A673 (cell line): ENCODE measurements around the gene USP19. TPM values are rescaled to one million over a fixed set of nuclear protein-coding genes. Genes with fewer than 3 reads are reported as not detected.

Experiments used
- BruUV-seq: library from RNA; stranded (reverse); fragments of 400-500 nt; replicated peaks from 2 replicates; lab custom pipeline; 2021; lab: Mats Ljungman, UMichigan
- CTCF ChIA-PET: fragments of 300-600 bp; sonication (Branson Sonifier 250); formaldehyde crosslinking; loops from one replicate; lab custom pipeline; 2022; ENCODE audit warnings: antibody characterized with exemption; lab: Charles Lee
- POLR2A ChIA-PET: fragments of 300-600 bp; sonication (Branson Sonifier 250); formaldehyde crosslinking; loops from one replicate; lab custom pipeline; 2022; ENCODE audit warnings: antibody characterized with exemption; ENCODE audit not compliant: low non-redundant PET; lab: Charles Lee
- DNase-seq: peaks from one replicate; pipeline ENCODE4 v3.0.0-alpha.2; 2015; ENCODE audit warnings: low spot score
- H3K27ac ChIP-seq: fragments of 200-600 bp; sonication (generic); 2 replicates; pipeline ENCODE4 v1.5.1; 2016; ENCODE audit warnings: mixed run types, low read depth, mild to moderate bottlenecking, mixed read lengths, antibody characterized with exemption, low read length; ENCODE audit not compliant: poor library complexity, severe bottlenecking
- H3K27me3 ChIP-seq: fragments of 200-600 bp; sonication (generic); replicated peaks from 2 replicates; pipeline ENCODE4 v1.6.1; 2017; ENCODE audit warnings: mixed run types, low read depth, mild to moderate bottlenecking, mixed read lengths, antibody characterized with exemption, low read length; ENCODE audit not compliant: insufficient read depth, poor library complexity
- H3K36me3 ChIP-seq: fragments of 200-600 bp; sonication (generic); 2 replicates; pipeline ENCODE4 v1.6.1; 2016; ENCODE audit warnings: mixed run types, mild to moderate bottlenecking, mixed read lengths, antibody characterized with exemption, low read length; ENCODE audit not compliant: insufficient read depth, poor library complexity, severe bottlenecking
- H3K4me1 ChIP-seq: fragments of 200-600 bp; sonication (generic); 2 replicates; pipeline ENCODE4 v1.6.1; 2017; ENCODE audit warnings: mixed run types, mild to moderate bottlenecking, mixed read lengths, antibody characterized with exemption, low read length; ENCODE audit not compliant: insufficient read depth, poor library complexity, severe bottlenecking
- H3K4me3 ChIP-seq: fragments of 200-600 bp; sonication (generic); 2 replicates; pipeline ENCODE4 v1.5.1; 2016; ENCODE audit warnings: low read depth, mixed run types, mild to moderate bottlenecking, mixed read lengths, low read length; ENCODE audit not compliant: poor library complexity, severe bottlenecking
- H3K9me3 ChIP-seq: fragments of 200-600 bp; sonication (generic); 2 replicates; pipeline ENCODE4 v1.6.1; 2016; ENCODE audit warnings: mixed run types, low read depth, mild to moderate bottlenecking, mixed read lengths, antibody characterized with exemption, low read length; ENCODE audit not compliant: poor library complexity, severe bottlenecking
- EZH2 ChIP-seq: fragments of 200-600 bp; sonication (generic); IDR thresholded peaks from 2 replicates; pipeline ENCODE4 v1.6.1; 2017; ENCODE audit warnings: borderline replicate concordance, low read depth, mild to moderate bottlenecking, mixed read lengths, antibody characterized with exemption, low read length; ENCODE audit not compliant: poor library complexity, severe bottlenecking
- intact Hi-C: fragments of 100-400 bp; cut with micrococcal nuclease; formaldehyde crosslinking; loops from one replicate; pipeline ENCODE4 v1.10.0; 2022; ENCODE audit not compliant: unreplicated experiment
- total RNA-seq: library from RNA; stranded (reverse); gene quantifications from 2 replicates; pipeline ENCODE4 v1.2.3, GENCODE V29; 2021
- TF ChIP-seq, protein P1 (sequence below): fragments of 300-800, 200-600 bp; sonication (generic); conservative IDR thresholded peaks from 2 replicates; pipeline ENCODE4 v1.5.1; 2017; ENCODE audit warnings: low read depth, mild to moderate bottlenecking, antibody characterized with exemption, low read length, moderate library complexity, mixed read lengths

The USP19 gene
- total RNA-seq, 1 experiment from 2014 or later = 37.5 TPM

DNA sequence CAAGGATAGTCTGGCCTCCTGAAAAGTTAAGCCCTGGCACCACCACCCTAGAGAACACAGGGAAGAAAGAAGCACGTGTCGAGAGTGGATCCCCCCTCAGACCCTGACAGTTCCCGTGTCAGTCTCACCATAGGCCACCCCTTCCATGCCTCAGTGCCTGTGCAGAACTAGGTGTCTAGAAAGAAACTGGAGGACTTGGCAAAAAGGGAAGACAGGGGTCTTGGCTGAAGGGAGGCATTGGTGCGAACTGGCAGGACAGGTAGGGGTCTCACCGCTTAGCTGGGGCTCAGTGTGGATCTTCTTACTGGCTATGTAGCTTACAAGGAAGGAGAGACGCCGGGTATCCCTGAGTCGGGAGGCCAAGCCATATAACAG is 16.6 kb downstream of the USP19 start:
- Histone ChIP-seq H3K4me1 (peaks cover 7% of the 10 kb centered on the region), H3K4me3 (peak overlapping the region; percentile 70), H3K27ac (peak overlapping the region; percentile 85), H3K36me3 (peaks cover 24% of the 10 kb centered on the region), H3K27me3 (no peaks in the 10 kb centered on the region), H3K9me3 (no peaks in the 10 kb centered on the region)
- TSS peak; percentile 50 for BruUV-seq
- TF ChIP-seq, protein P1, sequence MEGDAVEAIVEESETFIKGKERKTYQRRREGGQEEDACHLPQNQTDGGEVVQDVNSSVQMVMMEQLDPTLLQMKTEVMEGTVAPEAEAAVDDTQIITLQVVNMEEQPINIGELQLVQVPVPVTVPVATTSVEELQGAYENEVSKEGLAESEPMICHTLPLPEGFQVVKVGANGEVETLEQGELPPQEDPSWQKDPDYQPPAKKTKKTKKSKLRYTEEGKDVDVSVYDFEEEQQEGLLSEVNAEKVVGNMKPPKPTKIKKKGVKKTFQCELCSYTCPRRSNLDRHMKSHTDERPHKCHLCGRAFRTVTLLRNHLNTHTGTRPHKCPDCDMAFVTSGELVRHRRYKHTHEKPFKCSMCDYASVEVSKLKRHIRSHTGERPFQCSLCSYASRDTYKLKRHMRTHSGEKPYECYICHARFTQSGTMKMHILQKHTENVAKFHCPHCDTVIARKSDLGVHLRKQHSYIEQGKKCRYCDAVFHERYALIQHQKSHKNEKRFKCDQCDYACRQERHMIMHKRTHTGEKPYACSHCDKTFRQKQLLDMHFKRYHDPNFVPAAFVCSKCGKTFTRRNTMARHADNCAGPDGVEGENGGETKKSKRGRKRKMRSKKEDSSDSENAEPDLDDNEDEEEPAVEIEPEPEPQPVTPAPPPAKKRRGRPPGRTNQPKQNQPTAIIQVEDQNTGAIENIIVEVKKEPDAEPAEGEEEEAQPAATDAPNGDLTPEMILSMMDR = no peak
- no peak for TF ChIP-seq EZH2
- no peak for DNase-seq
- ChIA-PET CTCF (no interaction called here), POLR2A (interaction anchor here (0.5 kb wide), 1 partner anchor 76 kb away, joined by 12 read pairs; no protein-coding TSS in a partner anchor)
- intact Hi-C loops = no loop called here

- Histone ChIP-seq H3K36me3 (peaks cover 30% of the 10 kb centered on the region), H3K4me1 (peaks cover 7% of the 10 kb centered on the region), H3K27me3 (no peaks in the 10 kb centered on the region), H3K4me3 (no peak overlapping the region), H3K9me3 (no peaks in the 10 kb centered on the region), H3K27ac (no peak overlapping the region)
- ChIA-PET CTCF (no interaction called here), POLR2A (no interaction called here)
- BruUV-seq = no TSS peak
- DNase-seq = no peak
- intact Hi-C loops = no loop called here
- no peak for TF ChIP-seq EZH2
- TF ChIP-seq, protein P1 = no peak
Measured at GRCh38 chr3:49100046-49100615, 20.5 kb downstream of the USP19 start.

DNA sequence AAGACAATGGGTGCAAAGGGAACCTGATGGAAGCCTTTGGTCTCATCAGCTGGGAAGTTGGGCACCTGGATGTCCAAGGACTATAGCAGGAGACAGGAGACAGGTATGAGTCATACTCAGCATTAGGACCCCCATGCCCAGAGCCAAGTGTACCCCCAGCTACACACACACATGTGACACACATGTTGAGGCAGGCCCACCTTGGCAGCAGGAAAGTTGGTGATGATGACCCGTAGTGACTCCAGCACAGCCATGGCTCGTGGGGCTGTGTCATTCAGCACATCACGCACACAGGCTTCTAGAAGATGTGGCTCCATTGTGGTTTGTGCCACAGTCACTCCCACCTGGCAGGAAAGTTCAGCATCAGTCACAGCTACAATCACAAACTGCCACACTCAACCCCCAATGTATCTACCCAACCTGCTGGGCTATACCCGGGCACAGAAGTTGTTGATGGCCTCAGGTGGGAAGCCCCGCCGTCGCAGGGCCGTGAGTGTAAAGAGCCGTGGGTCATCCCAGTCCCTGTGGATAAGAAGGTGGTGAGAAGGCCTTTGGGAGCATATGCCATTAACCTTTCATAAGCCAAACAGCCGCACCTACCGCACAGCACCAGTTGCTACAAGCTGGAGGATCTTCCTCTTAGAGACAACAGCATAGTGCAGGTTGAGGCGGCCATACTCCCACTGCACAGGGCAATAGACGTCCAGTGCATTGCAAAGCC is 21.6 kb downstream of the USP19 start:
- no TSS peak for BruUV-seq
- Histone ChIP-seq H3K9me3 (no peaks in the 10 kb centered on the region), H3K27me3 (no peaks in the 10 kb centered on the region), H3K36me3 (peaks cover 30% of the 10 kb centered on the region), H3K4me3 (no peak overlapping the region), H3K27ac (no peak overlapping the region), H3K4me1 (peaks cover 7% of the 10 kb centered on the region)
- ChIA-PET CTCF (no interaction called here), POLR2A (interaction anchor here (0.6 kb wide), 1 partner anchor 108 kb away, joined by 5 read pairs; no protein-coding TSS in a partner anchor)
- no peak for TF ChIP-seq EZH2
- TF ChIP-seq, protein P1 = no peak
- intact Hi-C loops = no loop called here
- DNase-seq = no peak
